Spleen (tissue), 7 donors: ENCODE data around the gene TLX1.

Experiments used
- POLR2A ChIP-seq, 3 donors: fragments of 450-650 bp; IDR thresholded peaks; one replicate each; pipeline ENCODE4 v1.5.1; 2017; ENCODE audit warnings: antibody characterized with exemption in 3 of 3, mild to moderate bottlenecking in 1 of 3
- POLR2AphosphoS5 ChIP-seq, 3 donors: sonication (generic); formaldehyde crosslinking; IDR thresholded peaks; one replicate each; pipeline ENCODE4 v1.5.1; 2017; ENCODE audit warnings: antibody characterized with exemption in 3 of 3
- TF ChIP-seq, protein P1 (sequence below), 11 experiments: fragments of 200-600 bp in 7 of 11; fragments of 450-650 bp in 4 of 11; sonication (generic) in 4 of 11; IDR thresholded peaks in 8 of 11; conservative IDR thresholded peaks in 3 of 11; 1 replicate in 7 of 11; 2 replicates in 4 of 11; pipeline versions ENCODE4 v1.4.0 to v1.8.0; 2016 to 2021; ENCODE audit warnings: antibody characterized with exemption in 11 of 11, inconsistent platforms in 4 of 11, mild to moderate bottlenecking in 1 of 11
- donor health status: DM: no; HTN: no; CAD: no; lungs with moderate emphysema.
- donor health status: DM: no; HTN: no; CAD: no.
- donor health status: DM: no; HTN: no; CAD: no.

GRCh38 chr10:101095550-101096213, 35.4 kb upstream of the TLX1 start:
- TF ChIP-seq POLR2A (IDR thresholded peaks at IDR 0.05) (no peak), POLR2AphosphoS5 (IDR thresholded peaks at IDR 0.05) (peak in 2 of 3 donors; percentile 19 to 63)
- TF ChIP-seq, protein P1, sequence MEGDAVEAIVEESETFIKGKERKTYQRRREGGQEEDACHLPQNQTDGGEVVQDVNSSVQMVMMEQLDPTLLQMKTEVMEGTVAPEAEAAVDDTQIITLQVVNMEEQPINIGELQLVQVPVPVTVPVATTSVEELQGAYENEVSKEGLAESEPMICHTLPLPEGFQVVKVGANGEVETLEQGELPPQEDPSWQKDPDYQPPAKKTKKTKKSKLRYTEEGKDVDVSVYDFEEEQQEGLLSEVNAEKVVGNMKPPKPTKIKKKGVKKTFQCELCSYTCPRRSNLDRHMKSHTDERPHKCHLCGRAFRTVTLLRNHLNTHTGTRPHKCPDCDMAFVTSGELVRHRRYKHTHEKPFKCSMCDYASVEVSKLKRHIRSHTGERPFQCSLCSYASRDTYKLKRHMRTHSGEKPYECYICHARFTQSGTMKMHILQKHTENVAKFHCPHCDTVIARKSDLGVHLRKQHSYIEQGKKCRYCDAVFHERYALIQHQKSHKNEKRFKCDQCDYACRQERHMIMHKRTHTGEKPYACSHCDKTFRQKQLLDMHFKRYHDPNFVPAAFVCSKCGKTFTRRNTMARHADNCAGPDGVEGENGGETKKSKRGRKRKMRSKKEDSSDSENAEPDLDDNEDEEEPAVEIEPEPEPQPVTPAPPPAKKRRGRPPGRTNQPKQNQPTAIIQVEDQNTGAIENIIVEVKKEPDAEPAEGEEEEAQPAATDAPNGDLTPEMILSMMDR (IDR thresholded peaks at IDR 0.05 in 8 of 11, conservative IDR thresholded peaks at IDR 0.05 in 3 of 11): peak; percentile 73 to 91 (median 81)
